ENCODE results near the gene SMOC1.

The SMOC1 gene

DNA sequence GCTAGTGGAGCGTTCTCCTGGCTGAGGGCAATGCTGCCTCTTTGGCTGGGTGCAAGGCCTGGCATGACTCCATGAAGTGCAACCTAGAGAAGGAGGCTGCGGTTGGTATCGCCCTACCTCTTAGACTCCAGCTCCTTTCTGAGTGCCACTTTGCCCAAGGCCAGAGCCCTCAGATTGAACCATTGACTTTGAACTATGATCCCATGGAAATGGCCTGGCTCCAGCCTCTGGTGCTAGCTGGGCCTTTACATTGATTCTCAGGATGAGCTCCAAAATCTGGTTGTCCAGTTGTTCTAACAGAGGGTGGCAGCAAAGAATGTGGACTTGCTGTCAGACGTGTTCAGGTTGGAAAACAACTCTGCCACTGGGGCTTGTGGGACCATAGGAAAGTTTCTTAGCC lies 16.1 kb upstream of the SMOC1 start:
- Histone ChIP-seq H3K4me1 (ENCODE audit: control insufficient read depth, insufficient read depth, low read length, poor library complexity, severe bottlenecking) (no peaks in the 10 kb centered on the region), H3K27ac (ENCODE audit: low read depth, low read length, severe bottlenecking) (no peak overlapping the region), H3K4me3 (ENCODE audit: extremely low read depth, insufficient read depth, low read length, poor library complexity, severe bottlenecking) (no peak overlapping the region), H3K36me3 (ENCODE audit: control insufficient read depth, insufficient read depth, low read length) (no peaks in the 10 kb centered on the region), H3K9me3 (ENCODE audit: control insufficient read depth, low read length) (peaks cover 5% of the 10 kb centered on the region)
- WGBS, 2 experiments (ENCODE audit: insufficient coverage in 2 of 2): 91 to 94% methylated on average over 4 of the region's 4 CpGs

DNA sequence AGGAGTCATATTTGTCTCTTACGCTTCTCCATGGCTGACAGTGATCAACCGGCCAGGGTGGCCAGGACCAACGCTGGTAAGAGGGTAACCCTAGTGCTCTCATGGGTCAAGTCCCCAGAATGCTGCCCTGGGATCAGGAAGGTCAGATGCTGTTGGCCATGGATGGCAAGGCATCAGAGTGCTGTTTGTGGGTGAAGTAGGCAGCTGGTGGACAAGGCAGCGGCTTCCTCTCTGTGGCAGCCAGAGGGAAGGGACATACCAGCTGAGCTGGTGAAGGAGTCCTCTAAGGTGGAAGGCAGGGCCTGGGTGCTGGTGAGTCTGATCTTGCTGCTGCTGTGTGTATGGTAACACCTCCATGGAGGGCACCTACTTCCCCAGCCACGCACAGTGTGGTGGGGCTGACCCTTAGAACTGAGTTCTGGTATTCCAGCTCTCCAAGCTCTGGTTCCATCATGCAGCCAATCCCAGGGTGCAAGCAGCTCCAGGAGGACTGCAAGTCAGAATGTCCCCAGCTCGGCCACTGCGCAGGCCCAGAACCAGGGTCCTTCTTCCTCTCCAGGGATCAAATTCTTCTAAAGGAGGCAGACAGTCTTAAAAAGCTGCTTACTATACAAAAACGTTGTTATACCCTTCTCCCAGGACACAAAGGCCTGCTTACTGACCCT lies 13.4 kb upstream of the SMOC1 start:
- Histone ChIP-seq H3K9me3 (ENCODE audit: control insufficient read depth, low read length) (peaks cover 5% of the 10 kb centered on the region), H3K27ac (ENCODE audit: low read depth, low read length, severe bottlenecking) (no peak overlapping the region), H3K4me1 (ENCODE audit: control insufficient read depth, insufficient read depth, low read length, poor library complexity, severe bottlenecking) (no peaks in the 10 kb centered on the region), H3K4me3 (ENCODE audit: extremely low read depth, insufficient read depth, low read length, poor library complexity, severe bottlenecking) (no peak overlapping the region), H3K36me3 (ENCODE audit: control insufficient read depth, insufficient read depth, low read length) (no peaks in the 10 kb centered on the region)
- WGBS, 2 experiments (ENCODE audit: insufficient coverage in 2 of 2): 84 to 85% methylated on average over 8 of the region's 8 CpGs

DNA sequence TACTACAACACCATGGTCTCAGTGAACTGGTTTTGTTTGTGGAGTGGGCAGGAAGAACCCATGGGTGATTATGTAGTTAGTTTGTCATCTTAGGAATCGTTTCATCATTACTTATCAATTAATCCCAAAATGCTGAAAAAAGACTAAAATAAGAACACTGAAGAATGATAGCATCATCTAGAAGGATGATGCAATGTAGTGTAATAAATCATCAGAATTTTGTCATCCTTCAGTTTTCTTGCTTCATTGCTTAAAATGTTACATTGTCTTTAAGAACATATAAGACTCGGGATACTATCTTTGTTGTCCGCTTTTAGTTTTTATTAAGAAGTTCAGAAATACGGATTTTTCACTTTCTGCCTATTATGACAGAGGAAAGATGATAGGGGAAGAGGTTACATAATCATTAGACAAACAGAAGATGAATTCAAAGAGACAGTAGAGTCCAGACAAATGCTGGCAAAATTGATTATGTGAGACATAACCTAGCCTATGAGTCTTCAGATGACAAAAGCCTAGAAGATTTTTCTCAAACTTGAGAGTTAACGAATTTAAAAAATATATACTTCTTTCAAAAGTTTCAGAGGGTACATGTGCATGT lies 10.8 kb upstream of the SMOC1 start:
- Histone ChIP-seq H3K4me1 (ENCODE audit: control insufficient read depth, insufficient read depth, low read length, poor library complexity, severe bottlenecking) (no peaks in the 10 kb centered on the region), H3K27ac (ENCODE audit: low read depth, low read length, severe bottlenecking) (no peak overlapping the region), H3K9me3 (ENCODE audit: control insufficient read depth, low read length) (peaks cover 5% of the 10 kb centered on the region), H3K4me3 (ENCODE audit: extremely low read depth, insufficient read depth, low read length, poor library complexity, severe bottlenecking) (no peak overlapping the region), H3K36me3 (ENCODE audit: control insufficient read depth, insufficient read depth, low read length) (no peaks in the 10 kb centered on the region)
- no CpG with 5 or more reads among the region's 5 CpGs for WGBS, 2 experiments (ENCODE audit: insufficient coverage in 2 of 2)

DNA sequence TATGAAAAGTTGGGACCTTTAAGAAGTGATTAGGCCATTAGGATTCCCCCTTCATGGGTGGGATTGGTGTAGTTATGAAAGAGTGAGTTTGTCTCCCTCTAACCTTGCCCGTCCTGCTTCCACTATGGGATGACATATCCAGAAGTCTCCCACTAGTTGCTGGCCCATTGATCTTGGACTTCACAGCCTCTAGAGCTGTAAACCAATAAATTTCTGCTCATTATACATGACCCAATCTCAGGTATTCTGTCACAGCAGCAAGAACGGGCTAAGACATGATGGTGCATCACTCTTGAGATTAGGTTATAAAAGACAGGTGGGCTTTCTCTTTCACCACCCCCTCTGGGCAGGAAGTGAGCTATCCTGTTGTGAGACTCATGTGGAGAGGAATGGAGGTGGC lies 8.6 kb upstream of the SMOC1 start:
- no peaks in the 10 kb centered on the region for H3K36me3 ChIP-seq (ENCODE audit: control insufficient read depth, insufficient read depth, low read length)
- H3K4me1 ChIP-seq (ENCODE audit: control insufficient read depth, insufficient read depth, low read length, poor library complexity, severe bottlenecking): no peaks in the 10 kb centered on the region
- H3K9me3 ChIP-seq (ENCODE audit: control insufficient read depth, low read length): no peaks in the 10 kb centered on the region
- WGBS, 2 experiments (ENCODE audit: insufficient coverage in 2 of 2): 71 to 100% methylated on average over 1 of the region's 2 CpGs
- H3K27ac ChIP-seq (ENCODE audit: low read depth, low read length, severe bottlenecking): no peak overlapping the region
- no peak overlapping the region for H3K4me3 ChIP-seq (ENCODE audit: extremely low read depth, insufficient read depth, low read length, poor library complexity, severe bottlenecking)

DNA sequence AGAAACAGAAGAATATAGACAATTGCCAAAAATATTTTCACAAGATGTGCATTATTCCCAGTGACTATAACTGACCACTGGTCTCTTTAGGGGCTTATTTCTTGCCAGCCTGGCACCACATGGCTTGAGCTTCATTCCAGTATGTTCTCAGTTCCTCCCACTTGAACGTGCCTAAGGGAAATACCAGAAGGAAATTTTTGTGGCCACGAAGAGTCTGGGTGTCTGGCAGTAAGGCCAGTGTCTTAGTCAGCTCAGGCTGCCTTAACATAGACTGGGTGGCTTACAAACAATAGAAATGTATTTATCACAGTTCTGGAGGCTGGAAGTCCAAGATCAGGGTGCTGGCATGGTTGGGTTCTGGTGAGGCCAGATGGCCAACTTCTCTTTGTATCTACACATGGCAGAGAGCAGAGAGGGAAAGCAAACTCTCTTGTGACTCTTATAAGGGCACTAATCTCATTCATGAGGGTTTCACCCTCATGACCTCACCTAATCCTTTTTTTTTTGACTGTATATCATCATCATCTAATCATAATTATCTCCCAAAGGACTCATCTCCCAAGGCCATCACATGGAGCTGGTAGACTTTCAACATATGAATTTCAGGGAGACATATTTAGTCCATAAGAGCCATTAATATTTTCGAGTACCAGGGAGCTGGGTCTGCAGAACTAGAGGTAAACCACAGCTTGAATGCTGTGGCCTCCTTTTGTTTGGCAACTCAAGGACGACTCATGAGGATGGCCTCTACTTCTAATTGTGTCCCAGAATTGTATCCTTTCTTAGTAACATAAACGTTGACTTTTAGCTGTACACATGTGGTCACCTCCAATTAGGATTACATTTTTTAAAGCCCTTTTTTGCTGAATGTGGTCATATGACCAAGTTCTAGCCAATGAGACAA lies 5.1 kb upstream of the SMOC1 start:
- Histone ChIP-seq H3K36me3 (ENCODE audit: control insufficient read depth, insufficient read depth, low read length) (no peaks in the 10 kb centered on the region), H3K27ac (ENCODE audit: low read depth, low read length, severe bottlenecking) (no peak overlapping the region), H3K9me3 (ENCODE audit: control insufficient read depth, low read length) (no peaks in the 10 kb centered on the region), H3K4me3 (ENCODE audit: extremely low read depth, insufficient read depth, low read length, poor library complexity, severe bottlenecking) (no peak overlapping the region), H3K4me1 (ENCODE audit: control insufficient read depth, insufficient read depth, low read length, poor library complexity, severe bottlenecking) (no peaks in the 10 kb centered on the region)
- WGBS, 2 experiments (ENCODE audit: insufficient coverage in 2 of 2): 85 to 92% methylated on average over 5 of the region's 5 CpGs

DNA sequence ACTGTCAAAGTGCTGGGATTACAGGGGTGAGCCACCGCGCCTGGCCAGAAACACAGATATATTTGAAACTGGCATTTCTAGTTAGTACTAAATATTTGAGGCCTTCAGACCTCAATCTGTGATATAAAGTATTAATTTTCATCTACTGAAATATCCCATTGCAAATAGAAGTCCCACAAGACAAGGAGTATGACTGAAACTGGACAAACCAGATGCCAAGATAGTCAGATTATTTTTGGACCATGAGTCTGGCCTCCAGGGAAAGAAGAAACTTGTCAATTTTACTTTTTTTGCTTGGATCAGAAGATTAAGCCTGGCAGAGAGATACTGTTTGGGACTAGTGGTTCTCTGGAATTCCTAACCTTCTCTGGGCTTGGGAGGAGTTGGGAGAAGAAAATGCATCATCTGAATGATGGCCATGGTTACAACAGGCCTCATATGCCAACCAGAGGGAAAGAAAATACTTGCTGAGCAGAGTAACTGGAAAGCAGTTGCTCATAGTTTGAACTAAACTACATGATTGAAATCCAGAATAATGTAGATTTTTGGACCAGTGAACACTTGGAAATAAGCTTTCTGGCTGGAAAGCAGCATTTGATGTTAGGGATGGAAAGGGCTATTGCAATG lies 2.9 kb upstream of the SMOC1 start:
- 40% methylated on average over 2 of the region's 2 CpGs; no CpG with 5 or more reads in 1 of the 2 experiments for WGBS, 2 experiments (ENCODE audit: insufficient coverage in 2 of 2)

DNA sequence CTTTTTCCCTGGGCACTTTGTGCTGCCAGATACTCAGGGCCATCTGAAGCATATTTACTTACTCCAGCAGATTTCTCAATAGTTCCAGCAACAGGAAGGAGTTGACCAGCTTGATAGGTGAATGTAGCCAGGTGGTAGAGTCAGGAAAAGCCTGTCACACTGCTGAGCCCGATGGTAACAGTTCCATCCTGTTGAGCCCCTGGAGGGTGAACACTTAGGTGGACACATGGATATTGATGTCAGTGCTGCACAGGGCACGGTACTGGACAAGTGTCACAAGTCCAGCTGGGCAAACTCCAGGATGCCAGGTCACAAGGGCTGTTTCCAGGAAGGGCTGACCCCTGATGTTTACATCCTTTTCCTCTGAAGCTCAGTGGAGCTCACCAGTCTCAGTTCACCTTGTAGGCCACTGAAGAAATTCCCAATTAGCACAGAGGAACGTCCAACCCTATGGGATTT lies 2.3 kb upstream of the SMOC1 start:
- Histone ChIP-seq H3K4me3 (ENCODE audit: extremely low read depth, insufficient read depth, low read length, poor library complexity, severe bottlenecking) (no peak overlapping the region), H3K36me3 (ENCODE audit: control insufficient read depth, insufficient read depth, low read length) (no peaks in the 10 kb centered on the region), H3K9me3 (ENCODE audit: control insufficient read depth, low read length) (no peaks in the 10 kb centered on the region), H3K27ac (ENCODE audit: low read depth, low read length, severe bottlenecking) (no peak overlapping the region), H3K4me1 (ENCODE audit: control insufficient read depth, insufficient read depth, low read length, poor library complexity, severe bottlenecking) (no peaks in the 10 kb centered on the region)
- 85 to 90% methylated on average over 3 of the region's 3 CpGs for WGBS, 2 experiments (ENCODE audit: insufficient coverage in 2 of 2)

More for the DNA sequence above, 2.9 kb upstream of the SMOC1 start:
- Histone ChIP-seq H3K4me3 (ENCODE audit: extremely low read depth, insufficient read depth, low read length, poor library complexity, severe bottlenecking) (no peak overlapping the region), H3K36me3 (ENCODE audit: control insufficient read depth, insufficient read depth, low read length) (no peaks in the 10 kb centered on the region), H3K9me3 (ENCODE audit: control insufficient read depth, low read length) (no peaks in the 10 kb centered on the region), H3K4me1 (ENCODE audit: control insufficient read depth, insufficient read depth, low read length, poor library complexity, severe bottlenecking) (no peaks in the 10 kb centered on the region), H3K27ac (ENCODE audit: low read depth, low read length, severe bottlenecking) (no peak overlapping the region)

DNA sequence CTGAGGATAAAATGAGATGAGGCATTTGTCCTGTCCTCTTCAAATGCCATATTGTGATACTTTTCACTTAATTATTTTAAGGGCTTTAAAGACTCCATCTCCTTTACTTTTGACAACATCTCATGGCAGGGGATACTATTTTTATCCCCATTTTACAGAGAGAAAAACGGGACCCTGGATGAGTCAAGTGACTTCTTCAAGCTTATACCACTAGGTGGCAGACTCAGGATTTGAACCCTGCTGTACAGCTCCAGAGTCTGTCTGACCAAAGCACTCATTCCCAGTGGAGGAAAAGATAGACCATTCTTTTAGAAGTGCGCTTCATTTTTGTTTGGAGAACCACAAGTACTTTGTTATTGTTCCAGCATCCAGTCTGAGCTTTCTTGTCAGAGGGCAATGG lies 1.7 kb upstream of the SMOC1 start:
- WGBS, 2 experiments (ENCODE audit: insufficient coverage in 2 of 2): 69 to 92% methylated on average over 1 to 2 of the region's 2 CpGs
- H3K36me3 ChIP-seq (ENCODE audit: control insufficient read depth, insufficient read depth, low read length): no peaks in the 10 kb centered on the region
- no peaks in the 10 kb centered on the region for H3K9me3 ChIP-seq (ENCODE audit: control insufficient read depth, low read length)
- no peak overlapping the region for H3K4me3 ChIP-seq (ENCODE audit: extremely low read depth, insufficient read depth, low read length, poor library complexity, severe bottlenecking)
- H3K27ac ChIP-seq (ENCODE audit: low read depth, low read length, severe bottlenecking): no peak overlapping the region
- no peaks in the 10 kb centered on the region for H3K4me1 ChIP-seq (ENCODE audit: control insufficient read depth, insufficient read depth, low read length, poor library complexity, severe bottlenecking)

DNA sequence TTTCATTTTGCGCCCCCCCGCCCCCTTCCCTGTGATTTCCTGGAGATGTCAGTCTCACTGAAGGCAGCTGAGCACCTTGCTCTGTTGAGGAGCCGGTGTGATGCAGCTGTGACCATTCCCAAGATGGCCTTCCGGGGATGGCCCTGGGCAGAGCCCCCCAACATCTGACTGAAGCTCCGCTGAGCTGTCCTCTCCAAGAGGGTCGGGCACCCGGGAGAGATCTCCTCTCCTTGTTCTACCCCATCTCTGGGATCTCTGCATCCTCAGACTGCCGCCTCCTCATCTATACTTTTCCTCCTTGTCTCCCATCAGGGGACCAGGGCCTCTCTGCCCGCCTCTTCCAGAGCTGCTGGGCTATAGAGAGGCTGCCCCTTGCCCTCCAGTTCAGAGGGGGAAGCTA lies 965 bp upstream of the SMOC1 start:
- no peak overlapping the region for H3K4me3 ChIP-seq (ENCODE audit: extremely low read depth, insufficient read depth, low read length, poor library complexity, severe bottlenecking)
- H3K36me3 ChIP-seq (ENCODE audit: control insufficient read depth, insufficient read depth, low read length): no peaks in the 10 kb centered on the region
- 87 to 95% methylated on average over 7 of the region's 9 CpGs for WGBS, 2 experiments (ENCODE audit: insufficient coverage in 2 of 2)
- no peaks in the 10 kb centered on the region for H3K9me3 ChIP-seq (ENCODE audit: control insufficient read depth, low read length)
- H3K4me1 ChIP-seq (ENCODE audit: control insufficient read depth, insufficient read depth, low read length, poor library complexity, severe bottlenecking): no peaks in the 10 kb centered on the region
- no peak overlapping the region for H3K27ac ChIP-seq (ENCODE audit: low read depth, low read length, severe bottlenecking)

DNA sequence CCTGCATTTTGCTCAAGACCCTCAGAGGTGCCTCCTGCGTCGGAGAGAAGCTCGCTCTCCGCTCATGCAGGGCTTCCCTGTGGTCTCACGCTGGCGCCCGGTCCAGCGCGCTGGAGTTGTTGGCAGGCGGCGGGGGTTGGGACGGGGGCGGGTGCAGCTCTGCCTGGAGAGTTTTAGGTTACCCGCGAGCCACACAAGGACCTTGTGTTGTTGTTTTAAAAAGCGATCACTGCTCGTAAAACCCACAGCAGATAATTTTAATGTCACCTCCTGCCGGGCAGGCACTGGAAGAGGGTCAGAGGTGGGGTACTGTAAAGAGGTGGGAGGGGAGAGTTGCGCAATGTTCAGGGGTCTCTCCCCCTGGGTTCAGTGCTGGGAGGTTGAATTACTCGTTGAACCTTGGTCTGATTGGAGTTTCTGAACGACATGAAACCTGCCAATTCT lies 850 bp downstream of the SMOC1 start:
- 11 to 14% methylated on average over 9 to 14 of the region's 21 CpGs for WGBS, 2 experiments (ENCODE audit: insufficient coverage in 2 of 2)
- no peaks in the 10 kb centered on the region for H3K9me3 ChIP-seq (ENCODE audit: control insufficient read depth, low read length)

More for the DNA sequence above, 850 bp downstream of the SMOC1 start:
- H3K36me3 ChIP-seq (ENCODE audit: control insufficient read depth, insufficient read depth, low read length): no peaks in the 10 kb centered on the region
- no peaks in the 10 kb centered on the region for H3K4me1 ChIP-seq (ENCODE audit: control insufficient read depth, insufficient read depth, low read length, poor library complexity, severe bottlenecking)
- peak overlapping the region; percentile 36 for H3K4me3 ChIP-seq (ENCODE audit: extremely low read depth, insufficient read depth, low read length, poor library complexity, severe bottlenecking)
- no peak overlapping the region for H3K27ac ChIP-seq (ENCODE audit: low read depth, low read length, severe bottlenecking)

All from mesodermal cell (in vitro differentiated cells).